GM12875 (cell line): ENCODE data around the gene DPH7.
"Not testable (repeated sequence)": the region's sequence is repeated elsewhere in the genome, so short reads cannot be mapped to it uniquely, and the experiment has no call there.

Experiments used
- H3K4me3 ChIP-seq: one replicate; pipeline ENCODE4 v1.5.1; 2011; ENCODE audit warnings: low read depth, low read length, control low read depth
- CTCF ChIP-seq: IDR thresholded peaks from 2 replicates; pipeline ENCODE4 v1.5.1; 2011; ENCODE audit warnings: low read depth, mild to moderate bottlenecking, control low read depth, inconsistent platforms, low read length, moderate library complexity, borderline replicate concordance; ENCODE audit not compliant: insufficient read depth

DPH7 gene

GRCh38 chr9:137604345-137605086 is 25.8 kb upstream of the DPH7 start:
- H3K4me3 ChIP-seq: peak overlapping the region; percentile 30
- no peak for TF ChIP-seq CTCF

- no peak overlapping the region for H3K4me3 ChIP-seq
- no peak for TF ChIP-seq CTCF
Measured at GRCh38 chr9:137603879-137604278, 25.2 kb upstream of the DPH7 start.

- no peak overlapping the region for H3K4me3 ChIP-seq
- no peak for TF ChIP-seq CTCF
Measured at GRCh38 chr9:137602661-137603060, 23.9 kb upstream of the DPH7 start.

GRCh38 chr9:137598943-137599342 is 20.2 kb upstream of the DPH7 start:
- H3K4me3 ChIP-seq: no peak overlapping the region
- TF ChIP-seq CTCF: no peak

GRCh38 chr9:137596577-137596976 is 17.9 kb upstream of the DPH7 start:
- H3K4me3 ChIP-seq: not testable (repeated sequence)

- no peak for TF ChIP-seq CTCF
- H3K4me3 ChIP-seq: no peak overlapping the region
Measured at GRCh38 chr9:137593176-137593575, 14.5 kb upstream of the DPH7 start.

- TF ChIP-seq CTCF: no peak
- no peak overlapping the region for H3K4me3 ChIP-seq
Measured at GRCh38 chr9:137592767-137593166, 14.0 kb upstream of the DPH7 start.
